ENCODE data around the gene CPVL. TPM values are rescaled to one million over a fixed set of nuclear protein-coding genes. Genes with fewer than 3 reads are reported as not detected.

CPVL gene
- total RNA-seq, 1 donor from 2014 or later: 49.4 TPM

- TF ChIP-seq, protein P1, sequence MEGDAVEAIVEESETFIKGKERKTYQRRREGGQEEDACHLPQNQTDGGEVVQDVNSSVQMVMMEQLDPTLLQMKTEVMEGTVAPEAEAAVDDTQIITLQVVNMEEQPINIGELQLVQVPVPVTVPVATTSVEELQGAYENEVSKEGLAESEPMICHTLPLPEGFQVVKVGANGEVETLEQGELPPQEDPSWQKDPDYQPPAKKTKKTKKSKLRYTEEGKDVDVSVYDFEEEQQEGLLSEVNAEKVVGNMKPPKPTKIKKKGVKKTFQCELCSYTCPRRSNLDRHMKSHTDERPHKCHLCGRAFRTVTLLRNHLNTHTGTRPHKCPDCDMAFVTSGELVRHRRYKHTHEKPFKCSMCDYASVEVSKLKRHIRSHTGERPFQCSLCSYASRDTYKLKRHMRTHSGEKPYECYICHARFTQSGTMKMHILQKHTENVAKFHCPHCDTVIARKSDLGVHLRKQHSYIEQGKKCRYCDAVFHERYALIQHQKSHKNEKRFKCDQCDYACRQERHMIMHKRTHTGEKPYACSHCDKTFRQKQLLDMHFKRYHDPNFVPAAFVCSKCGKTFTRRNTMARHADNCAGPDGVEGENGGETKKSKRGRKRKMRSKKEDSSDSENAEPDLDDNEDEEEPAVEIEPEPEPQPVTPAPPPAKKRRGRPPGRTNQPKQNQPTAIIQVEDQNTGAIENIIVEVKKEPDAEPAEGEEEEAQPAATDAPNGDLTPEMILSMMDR (IDR thresholded peaks at IDR 0.05): no peak
- Histone ChIP-seq H3K9me3 (no peaks in the 10 kb centered on the region), H3K4me3 (no peak overlapping the region), H3K27ac (no peak overlapping the region), H3K4me1 (no peaks in the 10 kb centered on the region), H3K36me3 (no peaks in the 10 kb centered on the region), H3K27me3 (ENCODE audit: low read depth) (no peaks in the 10 kb centered on the region)
- no peak for DNase-seq
- ATAC-seq: no peak
- intact Hi-C loops (cut with DNase I): no loop called here
Measured at GRCh38 chr7:28999895-29000716, 146.2 kb downstream of the CPVL start.

GRCh38 chr7:28999427-28999826 is 146.9 kb downstream of the CPVL start:
- DNase-seq (no peak), ATAC-seq (no peak)
- no peak overlapping the region for H3K27ac ChIP-seq
- TF ChIP-seq, protein P1 (IDR thresholded peaks at IDR 0.05): no peak
- H3K4me3 ChIP-seq: no peak overlapping the region
- H3K36me3 ChIP-seq: no peaks in the 10 kb centered on the region
- H3K27me3 ChIP-seq (ENCODE audit: low read depth): no peaks in the 10 kb centered on the region
- no peaks in the 10 kb centered on the region for H3K4me1 ChIP-seq
- intact Hi-C loops (cut with DNase I): no loop called here
- no peaks in the 10 kb centered on the region for H3K9me3 ChIP-seq

DNA sequence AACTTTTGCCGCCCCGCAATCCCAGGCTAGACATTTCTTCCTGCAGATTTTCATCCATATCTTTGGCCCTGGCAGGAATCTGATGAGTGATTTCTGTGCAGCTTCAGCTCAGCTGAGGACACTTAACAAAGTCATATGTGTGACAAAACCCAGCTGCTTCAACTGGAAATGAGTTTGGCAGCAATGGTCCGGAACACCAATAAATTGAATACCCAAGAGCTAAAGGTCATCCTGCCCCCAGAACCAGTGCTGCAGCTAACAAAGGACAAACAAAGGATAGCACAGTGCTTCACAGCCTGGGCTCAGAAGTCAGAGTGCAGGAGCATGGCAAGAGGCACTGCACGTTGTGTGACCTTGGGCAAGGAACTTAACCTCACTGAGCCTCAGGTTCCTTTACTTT is 148.2 kb downstream of the CPVL start:
- H3K4me3 ChIP-seq: no peak overlapping the region
- H3K27me3 ChIP-seq (ENCODE audit: low read depth): no peaks in the 10 kb centered on the region
- ATAC-seq (no peak), DNase-seq (no peak)
- no peak overlapping the region for H3K27ac ChIP-seq
- TF ChIP-seq, protein P1 (IDR thresholded peaks at IDR 0.05): no peak
- no peaks in the 10 kb centered on the region for H3K36me3 ChIP-seq
- intact Hi-C loops (cut with DNase I): no loop called here
- no peaks in the 10 kb centered on the region for H3K9me3 ChIP-seq
- H3K4me1 ChIP-seq: no peaks in the 10 kb centered on the region

GRCh38 chr7:28996836-28997235 is 149.5 kb downstream of the CPVL start:
- H3K27ac ChIP-seq: no peak overlapping the region
- ATAC-seq (no peak), DNase-seq (no peak)
- H3K4me3 ChIP-seq: no peak overlapping the region
- H3K36me3 ChIP-seq: no peaks in the 10 kb centered on the region
- H3K9me3 ChIP-seq: no peaks in the 10 kb centered on the region
- intact Hi-C loops (cut with DNase I): no loop called here
- H3K27me3 ChIP-seq (ENCODE audit: low read depth): no peaks in the 10 kb centered on the region
- TF ChIP-seq, protein P1 (IDR thresholded peaks at IDR 0.05): no peak
- H3K4me1 ChIP-seq: no peaks in the 10 kb centered on the region

DNA sequence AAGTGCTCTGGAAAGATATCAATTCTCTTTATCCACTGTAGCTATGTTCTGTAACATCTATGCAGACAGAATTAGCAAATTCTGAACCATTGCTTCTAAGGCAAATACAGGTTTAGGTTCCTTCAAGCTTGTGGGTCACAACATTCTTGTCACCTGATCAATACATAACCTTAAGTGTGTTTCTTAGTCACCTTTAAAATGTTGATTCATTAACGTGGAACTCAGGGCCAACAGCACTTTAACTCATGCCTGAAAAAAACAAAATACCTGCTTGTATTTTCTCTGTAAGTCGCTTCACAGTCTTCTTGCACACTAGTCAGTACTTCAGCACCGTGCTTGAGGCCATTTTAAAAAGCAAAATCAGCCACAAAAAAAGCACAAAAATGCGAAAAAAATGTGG is 153.0 kb downstream of the CPVL start:
- H3K9me3 ChIP-seq: no peaks in the 10 kb centered on the region
- no peaks in the 10 kb centered on the region for H3K36me3 ChIP-seq
- intact Hi-C loops (cut with DNase I): no loop called here
- DNase-seq: no peak
- ATAC-seq: no peak
- TF ChIP-seq, protein P1 (IDR thresholded peaks at IDR 0.05): no peak
- no peak overlapping the region for H3K4me3 ChIP-seq
- H3K27me3 ChIP-seq (ENCODE audit: low read depth): no peaks in the 10 kb centered on the region
- H3K4me1 ChIP-seq: no peaks in the 10 kb centered on the region
- H3K27ac ChIP-seq: no peak overlapping the region
